ENCODE data around the gene GPA33. TPM values are rescaled to one million over a fixed set of nuclear protein-coding genes. Genes with fewer than 3 reads are reported as not detected.

GPA33 gene
- polyA plus RNA-seq, 1 donor from 2014 or later, result 3.3 TPM

GRCh38 chr1:167106119-167106461, 15.9 kb upstream of the GPA33 start:
- H3K36me3 Mint-ChIP-seq, result peaks cover 1% of the 10 kb centered on the region
- no peak overlapping the region for H3K27ac Mint-ChIP-seq
- H3K4me1 Mint-ChIP-seq, result peaks cover 19 to 37% (median 24%) of the 10 kb centered on the region in 3 donors
- peaks cover 0 to 12% (median 5%) of the 10 kb centered on the region in 3 donors for H3K9me3 Mint-ChIP-seq
- no peak overlapping the region for H3K4me3 Mint-ChIP-seq
- peaks cover 31% of the 10 kb centered on the region for H3K27me3 Mint-ChIP-seq

GRCh38 chr1:167105271-167106118, 15.3 kb upstream of the GPA33 start:
- peaks cover 19 to 34% (median 21%) of the 10 kb centered on the region in 3 donors for H3K4me1 Mint-ChIP-seq
- H3K36me3 Mint-ChIP-seq, result peaks cover 4% of the 10 kb centered on the region
- peak overlapping the region in 1 of 3 donors; percentile 32 for H3K27ac Mint-ChIP-seq
- H3K4me3 Mint-ChIP-seq, result peak overlapping the region in 3 of 4 donors; percentile 28 to 83 (median 80)
- H3K27me3 Mint-ChIP-seq, result peaks cover 30% of the 10 kb centered on the region
- peaks cover 0 to 6% (median 5%) of the 10 kb centered on the region in 3 donors for H3K9me3 Mint-ChIP-seq

GRCh38 chr1:167104256-167104633, 14.1 kb upstream of the GPA33 start:
- H3K27me3 Mint-ChIP-seq, result peaks cover 26% of the 10 kb centered on the region
- H3K4me1 Mint-ChIP-seq, result peaks cover 16 to 25% (median 19%) of the 10 kb centered on the region in 3 donors
- no peaks in the 10 kb centered on the region for H3K9me3 Mint-ChIP-seq
- H3K27ac Mint-ChIP-seq, result peak overlapping the region in 1 of 3 donors; percentile 16
- peaks cover 4% of the 10 kb centered on the region for H3K36me3 Mint-ChIP-seq
- H3K4me3 Mint-ChIP-seq, result peak overlapping the region in 2 of 4 donors; percentile 47 to 83

DNA sequence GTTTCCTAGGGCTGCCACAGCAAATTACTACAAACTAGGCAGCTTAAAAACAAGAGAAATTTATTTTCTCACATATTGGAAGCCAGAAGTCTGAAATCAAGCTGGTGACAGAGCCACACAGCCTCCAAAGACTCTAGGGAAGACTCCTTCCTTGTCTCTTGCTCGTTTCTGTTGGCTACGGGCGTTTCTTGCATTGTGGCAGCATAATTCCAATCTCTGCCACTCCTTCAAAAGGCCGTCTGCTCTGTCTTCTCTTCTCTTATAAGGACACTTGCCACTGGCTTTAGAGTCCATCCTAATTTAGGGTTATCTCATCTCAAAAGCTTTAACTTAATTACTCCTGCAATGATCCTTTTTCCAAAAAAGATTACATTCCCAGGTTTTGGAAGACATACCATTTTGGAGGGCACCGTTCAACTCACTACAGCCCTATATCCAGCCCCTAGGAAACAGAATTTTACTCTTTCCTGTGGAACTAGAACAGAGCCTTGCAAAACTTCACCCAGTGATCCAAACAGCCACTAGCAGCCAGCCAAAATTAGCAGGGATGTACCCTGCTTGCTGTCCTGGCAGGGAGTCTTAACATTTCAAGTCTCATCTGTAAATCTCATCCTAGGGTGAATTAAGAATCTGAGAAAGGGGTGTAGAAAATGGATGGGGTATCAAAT, 12.9 kb upstream of the GPA33 start:
- peaks cover 3% of the 10 kb centered on the region for H3K36me3 Mint-ChIP-seq
- H3K27ac Mint-ChIP-seq, result no peak overlapping the region
- H3K9me3 Mint-ChIP-seq, result no peaks in the 10 kb centered on the region
- H3K27me3 Mint-ChIP-seq, result peaks cover 24% of the 10 kb centered on the region
- no peak overlapping the region for H3K4me3 Mint-ChIP-seq
- H3K4me1 Mint-ChIP-seq, result peaks cover 12 to 19% (median 17%) of the 10 kb centered on the region in 3 donors

DNA sequence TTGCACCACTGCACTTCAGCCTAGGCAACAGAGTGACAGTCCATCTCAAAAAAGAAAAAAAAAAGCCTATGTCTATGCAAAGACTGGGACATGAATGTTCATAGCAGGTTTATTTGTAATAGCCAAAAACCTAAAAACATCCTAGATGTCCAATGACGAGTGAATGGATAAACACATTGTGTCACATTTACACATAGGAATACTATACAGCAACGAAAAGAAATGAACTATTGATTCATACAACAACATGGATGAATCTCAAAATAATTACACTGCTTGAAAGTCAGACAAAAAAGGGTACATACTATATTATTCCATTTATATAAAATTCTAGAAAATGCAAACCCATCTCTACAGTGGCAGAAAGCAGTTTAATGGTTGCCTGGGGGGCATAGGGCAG, 11.6 kb upstream of the GPA33 start:
- Mint-ChIP-seq H3K4me3 (no peak overlapping the region), H3K4me1 (peaks cover 12 to 19% (median 17%) of the 10 kb centered on the region in 3 donors), H3K27ac (no peak overlapping the region), H3K9me3 (peaks cover 1 to 3% (median 3%) of the 10 kb centered on the region in 3 donors), H3K27me3 (peaks cover 23% of the 10 kb centered on the region), H3K36me3 (peaks cover 3% of the 10 kb centered on the region)

GRCh38 chr1:167100730-167101129, 10.6 kb upstream of the GPA33 start:
- H3K27me3 Mint-ChIP-seq, result peaks cover 23% of the 10 kb centered on the region
- no peak overlapping the region for H3K27ac Mint-ChIP-seq
- peaks cover 3% of the 10 kb centered on the region for H3K36me3 Mint-ChIP-seq
- peaks cover 12 to 17% (median 16%) of the 10 kb centered on the region in 3 donors for H3K4me1 Mint-ChIP-seq
- H3K9me3 Mint-ChIP-seq, result peaks cover 1 to 3% (median 3%) of the 10 kb centered on the region in 3 donors
- H3K4me3 Mint-ChIP-seq, result no peak overlapping the region

DNA sequence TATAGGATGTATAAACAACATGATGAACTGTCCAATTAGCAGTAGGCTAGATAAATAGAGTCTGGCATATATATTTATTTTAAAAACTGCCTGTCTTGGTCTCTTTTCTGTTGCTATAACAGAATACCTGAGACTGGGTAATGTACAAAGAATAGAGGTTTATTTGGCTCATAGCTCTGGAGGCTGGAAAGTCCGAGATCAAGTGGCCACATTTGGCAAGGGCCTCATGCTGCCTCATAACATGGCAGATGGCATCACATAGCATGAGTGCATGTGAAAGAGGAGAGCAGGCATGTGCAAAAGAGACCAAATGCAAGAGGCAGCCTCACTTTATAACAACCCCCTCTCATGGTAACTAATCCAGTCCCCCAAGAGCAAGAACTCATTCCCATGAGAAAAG, 9.7 kb upstream of the GPA33 start:
- Mint-ChIP-seq H3K4me3 (no peak overlapping the region), H3K36me3 (peaks cover 3% of the 10 kb centered on the region), H3K9me3 (peaks cover 1 to 3% (median 3%) of the 10 kb centered on the region in 3 donors), H3K27ac (no peak overlapping the region), H3K27me3 (peaks cover 17% of the 10 kb centered on the region), H3K4me1 (peaks cover 5 to 9% (median 7%) of the 10 kb centered on the region in 3 donors)

DNA sequence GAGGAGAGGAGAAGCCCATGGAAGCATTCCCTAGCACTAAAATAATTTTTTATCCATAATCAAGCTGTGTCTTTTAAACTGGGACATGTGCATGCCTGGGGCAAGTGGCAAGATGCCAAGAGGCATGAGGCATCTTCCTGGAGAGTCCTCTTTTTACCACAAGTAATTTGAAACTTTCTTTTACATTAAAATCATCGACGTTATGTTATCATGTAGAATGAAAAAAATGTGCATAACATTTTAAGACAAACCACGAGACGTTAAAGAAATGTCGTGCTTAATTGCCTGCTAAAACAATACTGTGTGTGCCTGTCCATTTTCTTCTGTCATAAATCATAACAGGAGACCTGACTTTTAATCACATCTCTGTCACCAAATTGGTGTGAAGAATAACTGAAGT, 5.2 kb upstream of the GPA33 start:
- Mint-ChIP-seq H3K36me3 (no peaks in the 10 kb centered on the region), H3K9me3 (peaks cover 1 to 3% (median 3%) of the 10 kb centered on the region in 3 donors), H3K27ac (peak overlapping the region in 1 of 3 donors; percentile 90), H3K4me3 (no peak overlapping the region), H3K4me1 (peaks cover 3 to 6% (median 5%) of the 10 kb centered on the region in 3 donors), H3K27me3 (peaks cover 10% of the 10 kb centered on the region)

DNA sequence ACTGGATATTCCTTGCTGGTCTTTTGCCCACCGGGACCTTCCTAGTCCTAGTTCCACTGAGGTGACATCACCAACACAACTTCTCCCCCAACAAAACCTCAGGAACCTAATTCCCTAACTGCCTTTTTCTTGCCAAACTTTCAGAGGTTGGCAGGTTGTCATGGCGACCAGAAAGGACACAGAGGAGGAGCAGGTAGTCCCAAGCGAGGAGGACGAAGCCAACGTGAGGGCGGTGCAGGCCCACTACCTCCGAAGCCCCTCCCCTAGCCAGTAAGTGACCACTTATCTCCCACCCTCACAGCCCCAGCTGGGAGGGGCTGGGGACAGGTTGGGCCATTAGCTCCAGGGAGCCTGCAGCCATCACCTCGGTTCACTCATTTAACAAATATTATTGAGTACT, 4.5 kb upstream of the GPA33 start:
- Mint-ChIP-seq H3K4me1 (peaks cover 4 to 10% (median 8%) of the 10 kb centered on the region in 3 donors), H3K4me3 (no peak overlapping the region), H3K36me3 (no peaks in the 10 kb centered on the region), H3K27ac (peak overlapping the region in 1 of 3 donors; percentile 90), H3K9me3 (peaks cover 1 to 3% (median 3%) of the 10 kb centered on the region in 3 donors), H3K27me3 (peaks cover 10% of the 10 kb centered on the region)

GRCh38 chr1:167093846-167094516, 3.8 kb upstream of the GPA33 start, which contains the start of gene STYXL2:
TSS of gene STYXL2 (plus strand) at chr1:167094075. CDS start at chr1:167094850, 775 bp downstream.
- H3K27ac Mint-ChIP-seq, result peak within 1 kb of the TSS in 2 of 3 donors; percentile 13 to 90
- H3K4me1 Mint-ChIP-seq, result peaks cover 4 to 12% (median 8%) of the 10 kb centered on the region in 3 donors
- no peaks in the 10 kb centered on the region for H3K36me3 Mint-ChIP-seq
- peaks cover 1 to 3% (median 3%) of the 10 kb centered on the region in 3 donors for H3K9me3 Mint-ChIP-seq
- peaks cover 6% of the 10 kb centered on the region for H3K27me3 Mint-ChIP-seq
- no peak within 1 kb of the TSS for H3K4me3 Mint-ChIP-seq

- H3K27me3 Mint-ChIP-seq, result peaks cover 6% of the 10 kb centered on the region
- H3K4me1 Mint-ChIP-seq, result peaks cover 4 to 12% (median 8%) of the 10 kb centered on the region in 3 donors
- H3K27ac Mint-ChIP-seq, result no peak overlapping the region
- H3K36me3 Mint-ChIP-seq, result no peaks in the 10 kb centered on the region
- no peak overlapping the region for H3K4me3 Mint-ChIP-seq
- peaks cover 1 to 3% (median 3%) of the 10 kb centered on the region in 3 donors for H3K9me3 Mint-ChIP-seq
Measured at GRCh38 chr1:167092653-167093052, 2.5 kb upstream of the GPA33 start.

GRCh38 chr1:167089939-167090313, 251 bp downstream of the GPA33 start:
- peaks cover 4 to 12% (median 8%) of the 10 kb centered on the region in 3 donors for H3K4me1 Mint-ChIP-seq
- H3K27ac Mint-ChIP-seq, result peak overlapping the region in 2 of 3 donors; percentile 37 to 93
- H3K4me3 Mint-ChIP-seq, result peak overlapping the region in 2 of 4 donors; percentile 64 to 70
- peaks cover 4% of the 10 kb centered on the region for H3K27me3 Mint-ChIP-seq
- no peaks in the 10 kb centered on the region for H3K36me3 Mint-ChIP-seq
- no peaks in the 10 kb centered on the region for H3K9me3 Mint-ChIP-seq

DNA sequence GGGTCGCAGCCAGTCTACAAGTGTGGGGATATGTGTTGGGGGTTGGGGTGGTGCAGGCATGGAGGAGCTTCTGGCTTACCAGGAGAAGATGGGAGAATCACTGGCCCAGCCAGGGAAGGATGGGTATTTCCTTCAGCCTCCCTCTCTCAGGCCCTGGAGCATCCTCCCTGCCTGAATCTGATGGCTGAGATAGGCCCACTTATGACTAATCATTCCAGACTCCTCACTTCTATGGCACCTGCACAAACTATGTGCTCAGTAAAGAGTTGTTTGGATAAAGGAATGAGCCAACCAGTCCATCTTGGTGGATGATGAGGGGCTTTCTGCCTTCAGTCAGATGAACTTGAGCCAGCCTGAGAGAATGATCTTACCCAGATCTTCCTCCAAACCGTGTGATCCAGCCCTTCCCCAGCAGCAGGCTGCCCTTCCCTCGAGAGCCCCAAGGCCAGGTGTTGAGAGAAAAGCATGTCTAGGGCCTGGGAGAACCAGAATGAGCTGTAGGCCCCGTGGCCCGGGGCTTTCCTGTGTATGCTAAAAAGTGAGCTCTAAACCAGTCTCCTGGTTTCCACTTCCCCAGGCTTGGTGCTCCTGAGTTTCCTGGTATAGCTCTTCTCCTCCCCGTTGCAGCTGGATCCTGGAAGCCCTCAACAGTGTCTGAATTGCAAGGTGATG, 1.3 kb downstream of the GPA33 start:
- Mint-ChIP-seq H3K9me3 (no peaks in the 10 kb centered on the region), H3K27ac (peak overlapping the region in 2 of 3 donors; percentile 28 to 74), H3K4me1 (peaks cover 4 to 12% (median 8%) of the 10 kb centered on the region in 3 donors), H3K36me3 (no peaks in the 10 kb centered on the region), H3K4me3 (peak overlapping the region in 1 of 4 donors; percentile 31), H3K27me3 (peaks cover 3% of the 10 kb centered on the region)

DNA sequence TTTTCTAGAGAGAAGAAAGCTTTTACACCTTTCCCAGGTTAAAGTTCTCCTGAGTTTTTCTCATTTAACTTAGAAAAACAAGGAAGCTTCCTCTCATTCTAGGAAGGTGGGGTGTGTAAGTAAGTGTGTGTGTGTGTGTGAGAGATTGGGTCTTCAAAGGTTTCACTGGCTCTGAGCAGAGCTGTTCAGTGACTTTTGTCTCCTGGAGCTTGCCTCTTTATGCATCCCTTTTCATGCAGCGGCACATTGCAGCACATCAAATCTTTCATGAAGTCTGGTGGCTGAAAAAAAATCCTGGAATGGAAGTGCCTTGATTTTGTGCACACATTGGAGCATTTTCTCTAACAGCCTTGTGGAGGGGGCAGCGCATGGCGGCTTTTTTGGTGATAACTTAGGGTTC, 3.4 kb downstream of the GPA33 start:
- Mint-ChIP-seq H3K27me3 (peaks cover 4% of the 10 kb centered on the region), H3K4me1 (peaks cover 4 to 11% (median 8%) of the 10 kb centered on the region in 3 donors), H3K36me3 (no peaks in the 10 kb centered on the region), H3K9me3 (no peaks in the 10 kb centered on the region), H3K27ac (no peak overlapping the region), H3K4me3 (no peak overlapping the region)
